Parathyroid adenoma (tissue), 2 donors: Measurements from ENCODE around the gene RTN4.

ENCODE experiments used
- H2AFZ ChIP-seq: fragments of 300-600 bp; sonication (generic); one replicate; pipeline ENCODE4 v1.7.0; 2017; ENCODE audit warnings: antibody characterized with exemption, mild to moderate bottlenecking
- H3K27ac ChIP-seq: fragments of 300-600 bp; sonication (generic); one replicate; pipeline ENCODE4 v1.7.0; 2017
- H3K27me3 ChIP-seq: fragments of 300-600 bp; sonication (generic); one replicate; pipeline ENCODE4 v1.7.0; 2017; ENCODE audit warnings: low read length; ENCODE audit not compliant: control insufficient read depth, insufficient read depth
- H3K36me3 ChIP-seq: fragments of 300-600 bp; sonication (generic); one replicate; pipeline ENCODE4 v1.7.0; 2017; ENCODE audit warnings: low read length; ENCODE audit not compliant: control insufficient read depth, insufficient read depth
- H3K4me1 ChIP-seq: fragments of 300-600 bp; sonication (generic); one replicate; pipeline ENCODE4 v1.7.0; 2017; ENCODE audit warnings: control low read depth
- H3K4me2 ChIP-seq: fragments of 300-600 bp; sonication (generic); one replicate; pipeline ENCODE4 v1.7.0; 2017; ENCODE audit warnings: low read length
- H3K4me3 ChIP-seq: fragments of 300-600 bp; sonication (generic); one replicate; pipeline ENCODE4 v1.7.0; 2017; ENCODE audit warnings: low read depth, low read length
- H3K79me2 ChIP-seq: fragments of 300-600 bp; sonication (generic); one replicate; pipeline ENCODE4 v1.7.0; 2017; ENCODE audit warnings: control low read depth
- H3K9ac ChIP-seq: fragments of 300-600 bp; sonication (generic); one replicate; pipeline ENCODE4 v1.7.0; 2017; ENCODE audit warnings: mild to moderate bottlenecking
- H3K9me3 ChIP-seq: fragments of 300-600 bp; sonication (generic); one replicate; pipeline ENCODE4 v1.7.0; 2017; ENCODE audit warnings: low read length; ENCODE audit not compliant: control insufficient read depth
- CTCF ChIP-seq: fragments of 300-600 bp; sonication (generic); IDR thresholded peaks from one replicate; pipeline ENCODE4 v1.7.0; 2017; ENCODE audit warnings: antibody characterized with exemption, mild to moderate bottlenecking
- donor health status: primary hyperparathyroidism.

The RTN4 gene

GRCh38 chr2:55043841-55044240 is 6.4 kb downstream of the RTN4 start:
- Histone ChIP-seq H3K36me3 (no peaks in the 10 kb centered on the region), H3K9me3 (no peaks in the 10 kb centered on the region), H3K79me2 (peaks cover 6% of the 10 kb centered on the region), H3K27me3 (no peaks in the 10 kb centered on the region), H2AFZ (no peak overlapping the region), H3K4me1 (peaks cover 5% of the 10 kb centered on the region), H3K27ac (no peak overlapping the region), H3K4me3 (no peak overlapping the region), H3K9ac (no peak overlapping the region), H3K4me2 (no peak overlapping the region)
- TF ChIP-seq CTCF = no peak

GRCh38 chr2:55038428-55038827 is 11.8 kb downstream of the RTN4 start:
- Histone ChIP-seq H3K27me3 (no peaks in the 10 kb centered on the region), H3K4me3 (no peak overlapping the region), H3K9ac (no peak overlapping the region), H3K4me1 (no peaks in the 10 kb centered on the region), H3K36me3 (no peaks in the 10 kb centered on the region), H3K4me2 (no peak overlapping the region), H3K79me2 (peaks cover 11% of the 10 kb centered on the region), H2AFZ (no peak overlapping the region), H3K9me3 (no peaks in the 10 kb centered on the region), H3K27ac (no peak overlapping the region)
- no peak for TF ChIP-seq CTCF

GRCh38 chr2:55035716-55036115 is 14.5 kb downstream of the RTN4 start:
- no peak overlapping the region for H3K9ac ChIP-seq
- no peaks in the 10 kb centered on the region for H3K9me3 ChIP-seq
- peaks cover 21% of the 10 kb centered on the region for H3K79me2 ChIP-seq
- H2AFZ ChIP-seq = no peak overlapping the region
- TF ChIP-seq CTCF = no peak
- no peak overlapping the region for H3K4me3 ChIP-seq
- H3K27me3 ChIP-seq = no peaks in the 10 kb centered on the region
- no peaks in the 10 kb centered on the region for H3K36me3 ChIP-seq
- H3K4me2 ChIP-seq = no peak overlapping the region
- H3K27ac ChIP-seq = no peak overlapping the region
- no peaks in the 10 kb centered on the region for H3K4me1 ChIP-seq

DNA sequence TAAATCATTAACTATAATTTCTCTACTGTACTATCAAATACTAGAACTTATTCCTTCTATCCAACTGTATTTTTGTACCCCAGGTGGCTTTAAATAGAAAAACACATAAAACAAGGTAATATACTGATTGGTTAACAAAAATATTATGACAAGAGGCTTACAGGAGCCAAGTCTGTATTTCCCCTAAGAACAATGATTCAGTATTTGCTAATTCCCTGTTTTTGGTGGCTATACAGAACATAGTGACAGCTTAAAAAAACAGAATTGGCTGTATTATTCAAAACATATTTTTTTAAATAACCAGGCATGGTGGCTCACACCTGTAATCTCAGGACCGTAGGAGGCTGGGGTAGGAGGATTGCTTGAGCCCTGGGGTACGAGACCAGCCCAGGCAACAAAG is 16.3 kb downstream of the RTN4 start:
- no peak overlapping the region for H3K27ac ChIP-seq
- no peaks in the 10 kb centered on the region for H3K9me3 ChIP-seq
- H3K36me3 ChIP-seq = no peaks in the 10 kb centered on the region
- H3K4me3 ChIP-seq = no peak overlapping the region
- no peak overlapping the region for H2AFZ ChIP-seq
- H3K9ac ChIP-seq = no peak overlapping the region
- no peak overlapping the region for H3K4me2 ChIP-seq
- no peak for TF ChIP-seq CTCF
- H3K27me3 ChIP-seq = no peaks in the 10 kb centered on the region
- no peaks in the 10 kb centered on the region for H3K4me1 ChIP-seq
- H3K79me2 ChIP-seq = peaks cover 24% of the 10 kb centered on the region

DNA sequence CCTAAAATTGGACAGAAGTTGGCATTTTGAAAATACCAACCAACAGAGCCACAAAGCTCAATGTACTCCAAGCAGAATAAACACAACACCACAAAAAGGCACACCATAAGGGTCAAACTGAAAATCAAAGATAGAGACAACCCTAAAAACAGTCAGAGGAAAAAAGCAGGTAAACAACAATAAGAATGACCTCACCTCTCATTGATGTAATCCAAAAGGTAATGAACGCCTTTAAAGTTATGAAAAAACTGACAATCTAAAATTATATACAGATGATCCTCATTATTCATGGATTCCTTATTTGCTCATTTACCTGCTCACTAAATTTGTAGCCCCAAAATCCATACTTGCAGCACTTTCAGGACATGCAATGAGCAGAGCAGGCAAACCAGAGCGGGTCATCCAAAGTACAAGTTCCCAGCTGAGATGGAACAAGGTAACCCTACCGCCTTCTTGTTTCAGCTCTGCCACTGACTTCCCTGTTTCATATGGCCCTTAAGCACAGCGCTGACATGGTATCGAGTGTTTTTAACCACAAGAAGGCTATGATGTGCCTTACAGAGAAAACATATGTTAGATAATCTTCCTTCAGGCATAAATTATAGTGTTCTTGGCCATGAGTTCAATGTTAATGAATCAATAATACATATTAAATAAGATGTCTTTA is 17.0 kb downstream of the RTN4 start:
- Histone ChIP-seq H3K36me3 (no peaks in the 10 kb centered on the region), H3K27ac (no peak overlapping the region), H3K4me3 (no peak overlapping the region), H2AFZ (no peak overlapping the region), H3K27me3 (no peaks in the 10 kb centered on the region), H3K9ac (no peak overlapping the region), H3K79me2 (peaks cover 25% of the 10 kb centered on the region), H3K4me1 (no peaks in the 10 kb centered on the region), H3K9me3 (no peaks in the 10 kb centered on the region), H3K4me2 (no peak overlapping the region)
- no peak for TF ChIP-seq CTCF
